Activated CD4-positive, CD25-positive, alpha-beta regulatory T cell treated with anti-CD3 and anti-CD28 coated beads, Interleukin-2, amount 50 U/mL, for 24 hours (primary cell): ENCODE data around the gene STX19.
A peak's percentile ranks its signal among the peaks of the same experiment; 100 is the strongest.
"Not testable (repeated sequence)": the region's sequence is repeated elsewhere in the genome, so short reads cannot be mapped to it uniquely, and the experiment has no call there.

ENCODE experiments used
- ATAC-seq, 2 donors: fragments of 150-1000 bp; cut with Tn5 transposase; one replicate each; pipeline ENCODE4 v1.10.0; 2021; ENCODE audit warnings: mild to moderate bottlenecking in 1 of 2, moderate library complexity in 1 of 2

STX19 gene, protein sequence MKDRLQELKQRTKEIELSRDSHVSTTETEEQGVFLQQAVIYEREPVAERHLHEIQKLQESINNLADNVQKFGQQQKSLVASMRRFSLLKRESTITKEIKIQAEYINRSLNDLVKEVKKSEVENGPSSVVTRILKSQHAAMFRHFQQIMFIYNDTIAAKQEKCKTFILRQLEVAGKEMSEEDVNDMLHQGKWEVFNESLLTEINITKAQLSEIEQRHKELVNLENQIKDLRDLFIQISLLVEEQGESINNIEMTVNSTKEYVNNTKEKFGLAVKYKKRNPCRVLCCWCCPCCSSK

DNA sequence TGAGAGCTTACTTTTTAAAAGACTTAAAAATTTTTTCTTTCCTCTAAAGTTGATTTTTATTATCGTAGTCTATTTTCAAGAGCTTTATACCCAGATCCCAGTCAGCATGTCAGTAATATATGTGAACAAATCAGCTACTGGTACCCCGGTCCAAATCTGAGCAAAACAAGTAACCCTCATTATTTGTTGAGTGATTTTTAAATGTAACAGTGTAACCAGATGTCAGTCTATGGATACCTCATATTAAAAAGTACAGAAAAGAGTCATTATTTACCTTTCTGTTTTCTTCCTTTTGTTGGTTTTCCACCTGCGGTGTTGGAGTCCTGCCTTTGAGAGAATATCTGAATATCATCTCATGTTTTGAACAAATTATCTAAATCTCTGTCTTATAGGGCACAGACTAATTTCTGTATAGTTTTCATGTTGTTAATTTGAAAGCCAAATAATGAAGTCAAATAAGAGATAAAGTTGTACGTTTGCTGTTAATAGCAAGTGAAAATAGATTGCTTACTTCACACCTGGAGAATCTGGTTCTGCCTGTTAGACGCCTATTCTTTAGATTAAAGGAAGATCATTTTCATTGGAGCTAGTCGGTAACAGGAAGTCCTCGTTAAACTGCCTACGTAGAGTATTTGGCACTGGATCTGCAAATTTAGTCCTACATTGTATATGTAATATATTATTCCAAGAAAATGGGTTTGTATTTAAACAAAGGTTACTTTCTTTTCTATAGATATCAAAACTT is at the start of gene STX19:
Gene STX19, minus strand, starts transcription at position 505 of the 745 bp plus-strand sequence. CDS start 13,328 bp downstream, outside the sequence.
- ATAC-seq, result no peak

DNA sequence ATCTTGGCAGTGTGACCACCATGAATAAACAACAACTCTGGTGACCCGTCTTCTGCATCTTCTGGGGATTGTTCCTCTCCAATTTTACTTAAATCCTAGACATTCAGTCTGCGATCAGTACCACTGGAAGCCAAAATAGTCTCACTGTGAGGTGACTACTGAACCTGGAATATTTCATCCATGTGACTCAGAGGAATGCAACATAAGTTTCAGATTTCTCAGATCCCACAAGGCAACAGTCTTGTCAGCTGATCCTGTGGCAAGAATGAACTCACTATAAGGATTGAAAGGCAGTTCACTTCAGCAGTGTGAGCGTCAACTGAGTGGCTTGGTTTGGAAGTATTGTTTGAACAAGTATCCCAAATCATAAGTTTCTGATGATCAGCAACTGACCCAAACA is 47.7 kb upstream of the STX19 start:
- ATAC-seq, result no peak

DNA sequence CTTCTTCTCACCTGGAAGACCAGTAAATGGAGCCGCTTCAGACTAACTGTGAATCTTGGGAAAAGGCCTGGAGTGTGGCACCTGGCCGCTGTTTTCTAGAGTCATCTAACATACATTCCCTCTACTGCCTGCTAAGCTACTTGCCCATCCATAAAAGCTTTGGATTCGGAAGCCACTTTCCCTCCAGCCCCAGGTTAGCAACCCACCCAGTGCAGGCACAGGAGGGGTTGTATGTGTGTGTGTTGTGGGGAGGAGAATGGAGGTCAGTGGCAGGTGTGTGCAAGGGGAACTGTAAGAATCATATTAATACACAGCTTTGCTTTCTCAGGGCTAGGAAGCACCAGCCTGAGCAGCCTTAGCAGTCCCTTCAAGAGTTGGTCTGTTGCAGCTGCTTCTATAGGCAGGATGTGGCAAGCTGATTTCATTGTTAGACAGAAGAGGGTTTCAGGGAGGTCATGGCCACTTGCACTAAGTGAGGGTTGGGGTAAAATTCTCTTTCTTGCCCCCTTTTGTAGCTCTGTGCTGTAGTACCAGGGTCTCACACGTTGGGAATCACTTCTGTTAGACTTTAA is 43.4 kb upstream of the STX19 start:
- peak; percentile 48 to 59 for ATAC-seq

- ATAC-seq, result peak in 1 of 2 donors; percentile 39
These were observed 42.0 kb upstream of the STX19 start for GRCh38 chr3:94070341-94070911.

DNA sequence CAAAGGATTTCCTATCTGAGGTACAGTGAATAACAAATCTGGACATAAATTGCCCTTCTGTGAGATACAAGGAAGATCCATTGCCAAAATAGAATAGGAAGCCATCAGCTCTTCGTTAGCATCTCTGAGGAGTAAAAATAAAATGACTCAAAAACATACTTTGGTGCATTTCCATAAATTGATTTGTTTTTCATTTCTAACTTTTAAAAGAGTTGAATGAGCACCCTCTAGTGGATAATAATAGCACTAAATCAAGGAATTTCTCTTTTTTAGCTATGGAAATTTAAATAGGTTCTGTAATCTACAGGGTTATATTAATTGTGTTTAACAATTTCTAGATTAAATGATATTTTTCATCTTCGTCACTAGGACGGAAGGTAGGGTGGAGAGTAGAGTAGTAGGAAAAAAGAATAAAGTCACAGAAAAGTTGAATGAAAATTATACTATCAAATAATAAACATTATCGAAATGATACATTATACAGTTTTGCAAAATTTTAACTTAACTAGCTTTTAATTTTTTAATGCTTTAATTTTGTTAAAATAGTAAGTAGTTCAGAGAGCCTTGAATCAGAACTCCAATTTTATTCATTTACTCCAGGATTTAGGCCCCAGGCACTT is 40.9 kb upstream of the STX19 start:
- ATAC-seq, result no peak

DNA sequence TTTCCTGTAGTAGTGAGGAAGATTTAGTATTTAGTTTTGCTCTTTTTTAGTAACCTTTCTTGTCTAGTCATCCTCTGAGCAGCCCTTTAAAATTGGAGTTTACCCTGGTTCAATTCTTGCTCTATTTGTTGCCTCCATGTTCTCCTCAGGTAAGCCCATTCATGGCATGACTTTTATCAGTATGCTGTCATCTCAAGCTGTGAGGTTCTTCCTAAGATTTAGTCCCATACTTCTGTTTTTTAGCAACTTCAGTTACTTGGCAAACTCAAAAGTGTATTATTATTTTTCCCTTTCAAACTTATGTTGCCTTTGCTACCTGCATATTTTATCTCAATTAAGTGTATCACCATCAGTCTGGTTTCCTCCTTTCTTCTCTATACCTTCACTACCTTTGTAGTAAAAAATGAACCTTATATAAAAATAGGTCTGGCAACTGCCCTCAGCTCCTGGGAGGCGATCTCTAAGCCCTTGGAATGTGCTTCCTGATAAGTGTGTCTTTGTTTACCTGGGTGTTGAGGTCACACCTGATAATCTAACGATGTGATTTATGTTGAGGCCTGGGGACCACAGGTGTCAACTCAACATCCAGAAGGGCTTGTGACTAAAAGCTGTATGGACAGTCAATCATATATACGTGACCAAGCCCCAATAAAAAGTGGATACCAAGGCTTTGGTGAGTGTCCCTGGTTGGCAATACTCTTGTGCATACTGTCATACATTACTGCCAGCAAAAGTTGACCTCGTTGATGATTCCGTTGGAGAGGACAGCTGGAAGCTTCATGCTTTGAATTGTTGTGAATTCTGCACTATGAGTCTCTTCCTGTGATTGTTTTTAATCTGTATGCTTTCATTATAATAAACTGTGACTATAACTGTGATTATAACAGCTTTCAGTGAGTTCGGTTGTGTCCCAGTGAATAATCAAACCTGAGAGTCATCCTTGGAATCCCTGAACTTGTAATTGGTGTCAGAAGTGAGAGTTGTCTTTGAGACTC is 38.4 kb upstream of the STX19 start:
- no peak for ATAC-seq

- peak; percentile 9 to 28 for ATAC-seq
These were observed 37.6 kb upstream of the STX19 start for GRCh38 chr3:94065819-94066480.

DNA sequence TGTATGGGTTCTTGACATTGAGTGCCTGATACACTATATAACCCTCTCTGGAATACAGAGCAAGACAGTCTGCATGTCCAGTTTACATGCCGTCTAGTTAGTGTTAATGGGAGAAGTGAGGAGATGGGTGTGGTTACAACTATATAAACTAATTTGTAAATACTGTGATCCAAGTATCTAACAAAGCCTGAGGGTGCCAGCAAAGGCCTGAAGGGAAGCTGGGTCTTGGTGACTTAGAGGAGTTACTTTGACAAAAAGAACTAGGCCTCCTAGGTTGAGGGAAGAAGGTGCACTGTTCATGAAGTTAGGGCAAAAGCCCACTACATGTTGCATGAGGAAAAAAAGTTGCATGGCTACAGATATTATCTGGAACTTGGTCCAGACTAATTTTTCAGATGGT is 36.7 kb upstream of the STX19 start:
- ATAC-seq, result no peak

GRCh38 chr3:94064243-94064860 is 36.0 kb upstream of the STX19 start:
- no peak for ATAC-seq

DNA sequence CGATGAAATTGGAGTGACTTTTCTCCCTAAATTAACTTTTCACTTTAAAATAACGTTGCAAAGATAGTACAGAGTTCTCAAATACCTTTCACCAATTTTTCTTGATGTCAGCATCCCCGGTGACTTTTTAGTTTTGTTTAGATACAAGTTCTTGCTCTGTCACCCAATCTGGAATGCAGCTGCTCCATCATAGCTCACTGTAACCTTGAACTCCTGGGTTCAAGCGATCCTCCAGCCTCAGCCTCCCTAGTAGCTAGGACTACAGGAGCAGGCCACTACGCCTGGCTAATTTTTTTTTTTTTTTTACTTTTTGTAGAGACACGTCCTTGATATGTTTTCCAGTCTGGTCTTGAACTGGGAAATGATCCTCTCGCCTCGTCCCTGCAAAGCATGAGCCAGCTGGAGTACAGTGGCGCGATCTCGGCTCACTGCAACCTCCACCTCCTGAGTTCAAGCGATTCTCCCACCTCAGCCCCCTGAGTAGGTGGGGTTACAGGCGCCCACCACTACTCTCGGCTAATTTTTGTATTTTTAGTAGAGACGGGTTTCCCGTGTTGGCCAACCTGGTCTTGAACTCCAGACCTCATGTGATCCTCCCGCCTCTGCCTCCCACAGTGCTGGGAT is 35.2 kb upstream of the STX19 start:
- ATAC-seq, result no peak

DNA sequence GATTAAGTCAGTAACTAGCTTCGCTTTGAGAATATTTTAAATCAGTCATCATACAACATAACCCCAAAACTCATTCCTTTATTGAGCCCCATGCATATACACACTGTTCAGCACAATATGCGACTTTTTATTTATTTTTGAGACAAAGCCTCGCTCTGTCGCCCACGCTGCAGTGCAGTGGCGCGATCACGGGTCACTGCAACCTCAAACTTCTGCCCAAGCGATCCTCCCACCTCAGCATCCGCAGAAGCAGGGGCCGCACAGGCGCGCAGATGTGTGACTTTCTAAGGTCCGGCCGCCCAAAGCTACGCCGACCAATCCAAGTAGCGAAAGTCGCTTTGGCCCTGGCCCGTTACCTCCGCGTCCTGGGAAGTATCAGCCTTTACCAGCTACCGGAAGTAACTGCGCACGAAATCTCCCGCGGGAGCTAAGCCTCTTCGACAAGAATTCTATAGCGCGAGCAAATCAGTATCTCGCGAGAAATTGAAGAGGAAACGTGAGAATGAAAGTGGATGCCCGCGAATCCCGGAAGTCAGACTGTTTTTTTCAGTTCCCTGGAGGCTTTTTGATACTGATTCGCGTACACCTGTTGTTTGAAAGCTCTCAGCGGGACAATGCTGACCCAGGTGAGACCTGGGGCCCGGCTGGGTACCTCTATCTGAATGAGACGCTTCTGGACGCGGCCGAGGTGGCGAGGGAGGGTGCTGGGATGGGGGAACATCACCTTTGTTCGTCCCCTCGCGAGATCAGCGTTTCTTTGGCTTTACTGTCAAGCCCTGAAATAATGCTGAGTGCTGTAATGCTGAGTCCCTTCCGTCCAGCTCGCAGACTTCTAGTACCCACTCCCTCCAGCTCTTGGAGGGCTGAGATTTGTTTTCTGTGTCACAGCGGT is 34.4 kb upstream of the STX19 start, which contains the start of the genes DHFR2 and NSUN3:
Gene DHFR2, minus strand, starts transcription at position 404 of the 892 bp plus-strand sequence. CDS start 1,405 bp downstream, outside the sequence.
Gene NSUN3, plus strand, starts transcription at position 549 of the 892 bp plus-strand sequence. Its CDS starts 66 bp downstream, at position 615.
- peak; percentile 81 to 84 for ATAC-seq

GRCh38 chr3:94061297-94061696 is 32.9 kb upstream of the STX19 start:
- ATAC-seq, result no peak

GRCh38 chr3:94050546-94050945 is 22.1 kb upstream of the STX19 start:
- no peak for ATAC-seq

GRCh38 chr3:94049267-94049666 is 20.9 kb upstream of the STX19 start:
- ATAC-seq, result no peak

DNA sequence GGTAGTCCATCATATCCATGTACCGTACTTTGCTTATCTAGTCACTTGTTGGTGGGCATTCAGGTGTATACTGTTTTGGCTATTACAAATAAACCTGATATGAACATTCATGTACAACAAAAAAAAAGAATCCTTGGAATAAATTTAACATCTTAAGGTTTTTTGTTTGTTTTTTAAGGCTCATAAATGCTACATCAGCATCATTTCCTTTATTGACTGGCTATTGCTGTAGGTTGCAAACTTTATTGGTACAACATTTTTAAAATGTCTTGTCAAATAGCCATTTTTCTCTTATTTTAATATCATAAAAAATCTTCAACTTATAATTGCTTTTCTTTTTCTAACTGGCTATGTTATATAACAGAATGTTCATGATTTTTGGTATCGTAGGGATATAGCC is 18.1 kb upstream of the STX19 start:
- no peak for ATAC-seq

GRCh38 chr3:94044100-94044936 is 15.9 kb upstream of the STX19 start:
- not testable (repeated sequence) for ATAC-seq

- ATAC-seq, result no peak
These were observed 14.9 kb upstream of the STX19 start for GRCh38 chr3:94043285-94043684.
